Adrenal gland (tissue), 12 donors: ENCODE results near the gene TBCK. TPM values are rescaled to one million over a fixed set of nuclear protein-coding genes. Genes with fewer than 3 reads are reported as not detected.

ENCODE experiments used
- DNase-seq, 7 donors: peaks; one replicate each; pipeline ENCODE4 v3.0.0-alpha.2; 2019 to 2020
- H3K27ac ChIP-seq, 5 donors: fragments of 200-600 bp; sonication (generic) in 4 of 5; 1 replicate in 3 of 5; 2 replicates in 2 of 5; pipeline versions ENCODE4 v1.5.1 to v1.8.0; 2016 to 2020; ENCODE audit warnings: mild to moderate bottlenecking in 1 of 5
- H3K27me3 ChIP-seq: fragments of 200-600 bp; 2 replicates; pipeline ENCODE4 v1.8.0; 2021
- H3K36me3 ChIP-seq, 2 donors: fragments of 200-600 bp; replicated peaks in 1 of 2; 1 replicate in 1 of 2; 2 replicates in 1 of 2; pipeline versions ENCODE4 v1.5.1 to v1.8.0; 2018 to 2022
- H3K4me1 ChIP-seq, 2 donors: fragments of 200-600 bp; replicated peaks in 1 of 2; 1 replicate in 1 of 2; 2 replicates in 1 of 2; pipeline versions ENCODE4 v1.5.1 to v1.8.0; 2018 to 2021
- H3K4me3 ChIP-seq, 4 donors: fragments of 200-600 bp; sonication (generic) in 3 of 4; one replicate each; pipeline ENCODE4 v1.5.1; 2016 to 2018
- H3K9me3 ChIP-seq, 3 donors: fragments of 200-600 bp; sonication (generic) in 1 of 3; replicated peaks in 1 of 3; 1 replicate in 2 of 3; 2 replicates in 1 of 3; pipeline versions ENCODE4 v1.5.1 to v1.8.0; 2016 to 2021
- POLR2A ChIP-seq, 2 donors: fragments of 450-650 bp; IDR thresholded peaks; one replicate each; pipeline ENCODE4 v1.6.1; 2017; ENCODE audit warnings: antibody characterized with exemption in 2 of 2, mild to moderate bottlenecking in 2 of 2, moderate library complexity in 1 of 2
- WGBS, 4 donors: extraction: QIAGEN DNeasy Blood & Tissue Kit in 2 of 4; methylation state at CpG; one replicate each; pipeline versions ENCODE4 v1.1.5 to v1.1.7; 2013 to 2017; 5-methylcytosine and 5-hydroxymethylcytosine counted together
- intact Hi-C, 2 donors: fragments of 100-400 bp; cut with DNase I; formaldehyde crosslinking; loops; one replicate each; pipeline versions ENCODE4 v1.14.1 to v1.15.0; 2022 to 2023
- polyA plus RNA-seq, 3 donors: library from polyadenylated mRNA; stranded (reverse); fragments of 200-250 nt in 2 of 3; fragments of 350-450 nt in 1 of 3; fragmentation: Illumina TruSeq in 1 of 3; extraction: RNeasy Lipid Tissue Mini Kit (QIAGEN cat#74804) in 1 of 3; gene quantifications; one replicate each; pipeline ENCODE4 v1.2.3, GENCODE V29; 2013 to 2014
- total RNA-seq, 9 donors: library from RNA; depleted of rRNA in 4 of 9; stranded (reverse); fragments of >200 nt in 4 of 9; fragments of 120-200 nt in 1 of 9; fragmentation: NEBNext Ultra II Directional in 1 of 9; extraction: Animal tissue kit (Norgen Biotek cat#: 25700) in 1 of 9; gene quantifications; one replicate each; pipeline versions ENCODE4 v1.1.0 to v1.2.4, GENCODE V29; 2013 to 2023
- TF ChIP-seq, protein P1 (sequence below), 6 experiments: fragments of 450-650 bp in 4 of 6; fragments of 200-600 bp in 2 of 6; sonication (generic) in 1 of 6; IDR thresholded peaks; 1 replicate in 5 of 6; 2 replicates in 1 of 6; pipeline versions ENCODE4 v1.5.1 to v1.8.0; 2016 to 2021; ENCODE audit warnings: antibody characterized with exemption in 6 of 6, mild to moderate bottlenecking in 2 of 6, moderate library complexity in 1 of 6
- donor health status: healthy with polysubstance abuse.
- donor health status: Bipolar disorder and iron deficiency.
- donor health status: DM: yes; HTN: yes; CAD: no.
- donor health status: DM: no; HTN: no; CAD: no.
- donor health status: DM: no; HTN: no; CAD: no.
- donor health status: DM: yes; HTN: yes; CAD: no.

TBCK gene
- total and polyA plus RNA-seq, 12 donors: 12.6 to 76.3 (median 39.8) TPM

- WGBS, 4 donors: 56 to 84% (median 74%) methylated on average over 1 of the region's 1 CpG
- H3K27ac ChIP-seq: no peak overlapping the region
Measured at GRCh38 chr4:106277140-106277675, 38.8 kb downstream of the TBCK start.

GRCh38 chr4:106273831-106274230 lies 42.2 kb downstream of the TBCK start:
- Histone ChIP-seq H3K27ac (no peak overlapping the region), H3K27me3 (no peaks in the 10 kb centered on the region), H3K4me3 (no peak overlapping the region), H3K36me3 (no peaks in the 10 kb centered on the region), H3K9me3 (no peaks in the 10 kb centered on the region), H3K4me1 (peaks cover 0 to 10% of the 10 kb centered on the region in 2 donors)
- TF ChIP-seq, protein P1, sequence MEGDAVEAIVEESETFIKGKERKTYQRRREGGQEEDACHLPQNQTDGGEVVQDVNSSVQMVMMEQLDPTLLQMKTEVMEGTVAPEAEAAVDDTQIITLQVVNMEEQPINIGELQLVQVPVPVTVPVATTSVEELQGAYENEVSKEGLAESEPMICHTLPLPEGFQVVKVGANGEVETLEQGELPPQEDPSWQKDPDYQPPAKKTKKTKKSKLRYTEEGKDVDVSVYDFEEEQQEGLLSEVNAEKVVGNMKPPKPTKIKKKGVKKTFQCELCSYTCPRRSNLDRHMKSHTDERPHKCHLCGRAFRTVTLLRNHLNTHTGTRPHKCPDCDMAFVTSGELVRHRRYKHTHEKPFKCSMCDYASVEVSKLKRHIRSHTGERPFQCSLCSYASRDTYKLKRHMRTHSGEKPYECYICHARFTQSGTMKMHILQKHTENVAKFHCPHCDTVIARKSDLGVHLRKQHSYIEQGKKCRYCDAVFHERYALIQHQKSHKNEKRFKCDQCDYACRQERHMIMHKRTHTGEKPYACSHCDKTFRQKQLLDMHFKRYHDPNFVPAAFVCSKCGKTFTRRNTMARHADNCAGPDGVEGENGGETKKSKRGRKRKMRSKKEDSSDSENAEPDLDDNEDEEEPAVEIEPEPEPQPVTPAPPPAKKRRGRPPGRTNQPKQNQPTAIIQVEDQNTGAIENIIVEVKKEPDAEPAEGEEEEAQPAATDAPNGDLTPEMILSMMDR (IDR thresholded peaks at IDR 0.05): no peak
- TF ChIP-seq POLR2A (IDR thresholded peaks at IDR 0.05): no peak
- WGBS, 4 donors: 75 to 91% (median 82%) methylated on average over 2 of the region's 2 CpGs
- intact Hi-C loops: no loop called here
- DNase-seq: no peak

More at GRCh38 chr4:106277140-106277675, 38.8 kb downstream of the TBCK start:
- intact Hi-C loops: no loop called here
- Histone ChIP-seq H3K9me3 (no peaks in the 10 kb centered on the region), H3K27me3 (no peaks in the 10 kb centered on the region), H3K4me3 (no peak overlapping the region), H3K4me1 (no peaks in the 10 kb centered on the region), H3K36me3 (no peaks in the 10 kb centered on the region)
- no peak for DNase-seq
- TF ChIP-seq, protein P1 (IDR thresholded peaks at IDR 0.05): no peak
- no peak for TF ChIP-seq POLR2A (IDR thresholded peaks at IDR 0.05)

GRCh38 chr4:106270736-106271135 lies 45.3 kb downstream of the TBCK start:
- no peaks in the 10 kb centered on the region for H3K36me3 ChIP-seq
- intact Hi-C loops: no loop called here
- no peaks in the 10 kb centered on the region for H3K9me3 ChIP-seq
- no peak for TF ChIP-seq POLR2A (IDR thresholded peaks at IDR 0.05)
- TF ChIP-seq, protein P1 (IDR thresholded peaks at IDR 0.05): no peak
- H3K27me3 ChIP-seq: no peaks in the 10 kb centered on the region
- peaks cover 0 to 14% of the 10 kb centered on the region in 2 donors for H3K4me1 ChIP-seq
- no peak overlapping the region for H3K27ac ChIP-seq
- no peak for DNase-seq
- 48 to 56% (median 53%) methylated on average over 1 of the region's 1 CpG for WGBS, 4 donors
- H3K4me3 ChIP-seq: no peak overlapping the region

GRCh38 chr4:106269711-106270110 lies 46.3 kb downstream of the TBCK start:
- Histone ChIP-seq H3K27me3 (no peaks in the 10 kb centered on the region), H3K36me3 (no peaks in the 10 kb centered on the region), H3K4me3 (no peak overlapping the region), H3K4me1 (peaks cover 0 to 16% of the 10 kb centered on the region in 2 donors), H3K9me3 (no peaks in the 10 kb centered on the region), H3K27ac (no peak overlapping the region)
- DNase-seq: no peak
- 86 to 94% (median 90%) methylated on average over 2 of the region's 2 CpGs for WGBS, 4 donors
- TF ChIP-seq, protein P1 (IDR thresholded peaks at IDR 0.05): no peak
- no peak for TF ChIP-seq POLR2A (IDR thresholded peaks at IDR 0.05)
- intact Hi-C loops: loop anchor here in 1 of 2 donors (10.0 kb wide), 1 partner anchor 235 kb away; no protein-coding TSS in a partner anchor
